NCI-H1436 (cell line): Measurements from ENCODE around the gene GABBR2.
A peak's percentile ranks its signal among the peaks of the same experiment; 100 is the strongest.

ENCODE experiments used
- DNase-seq: peaks from one replicate; lab custom pipeline; 2025; lab: John Stamatoyannopoulos, UW

GABBR2 gene

GRCh38 chr9:98255578-98256296, 453.0 kb downstream of the GABBR2 start, which contains the start of gene TBC1D2:
TSS of gene TBC1D2 (minus strand) at chr9:98255649. CDS start at chr9:98255541, 108 bp downstream.
- peak; percentile 91 for DNase-seq

GRCh38 chr9:98255061-98255577, 453.6 kb downstream of the GABBR2 start:
- DNase-seq: no peak

- no peak for DNase-seq
Observed at GRCh38 chr9:98254228-98255060, 454.3 kb downstream of the GABBR2 start.

GRCh38 chr9:98253565-98253964, 455.2 kb downstream of the GABBR2 start:
- no peak for DNase-seq

- DNase-seq: no peak
Observed at GRCh38 chr9:98251551-98251950, 457.2 kb downstream of the GABBR2 start.

GRCh38 chr9:98249771-98250170, 459.0 kb downstream of the GABBR2 start:
- DNase-seq: no peak

- no peak for DNase-seq
Observed at GRCh38 chr9:98248737-98249474, 459.8 kb downstream of the GABBR2 start.

GRCh38 chr9:98247831-98248657, 460.7 kb downstream of the GABBR2 start:
- no peak for DNase-seq

- no peak for DNase-seq
Observed at GRCh38 chr9:98242426-98242825, 466.3 kb downstream of the GABBR2 start.

GRCh38 chr9:98241357-98242300, 467.1 kb downstream of the GABBR2 start:
- DNase-seq: no peak

- no peak for DNase-seq
Observed at GRCh38 chr9:98240475-98240874, 468.3 kb downstream of the GABBR2 start.
